Measurements from ENCODE around the gene PRKCZ.
"Not testable (repeated sequence)": the region's sequence is repeated elsewhere in the genome, so short reads cannot be mapped to it uniquely, and the experiment has no call there.

PRKCZ gene

GRCh38 chr1:2137257-2138121 lies 87.3 kb downstream of the PRKCZ start:
- DNase-seq: no peak

- DNase-seq: not testable (repeated sequence)
Observed at GRCh38 chr1:2139156-2139555, 88.9 kb downstream of the PRKCZ start.

- no peak for DNase-seq
Observed at GRCh38 chr1:2141025-2141424, 90.8 kb downstream of the PRKCZ start.

- no peak for DNase-seq
Observed at GRCh38 chr1:2143814-2144500, 93.7 kb downstream of the PRKCZ start.

- no peak for DNase-seq
Observed at GRCh38 chr1:2144501-2145090, 94.4 kb downstream of the PRKCZ start.

GRCh38 chr1:2145946-2146835 lies 96.0 kb downstream of the PRKCZ start:
- DNase-seq: no peak

- DNase-seq: no peak
Observed at GRCh38 chr1:2146836-2147517, 96.8 kb downstream of the PRKCZ start.

- not testable (repeated sequence) for DNase-seq
Observed at GRCh38 chr1:2147869-2148268, 97.7 kb downstream of the PRKCZ start.

GRCh38 chr1:2148691-2149090 lies 98.5 kb downstream of the PRKCZ start:
- no peak for DNase-seq

GRCh38 chr1:2150801-2151200 lies 100.6 kb downstream of the PRKCZ start:
- no peak for DNase-seq

- no peak for DNase-seq
Observed at GRCh38 chr1:2151252-2151651, 101.0 kb downstream of the PRKCZ start.

- DNase-seq: no peak
Observed at GRCh38 chr1:2151911-2152310, 101.7 kb downstream of the PRKCZ start.

- DNase-seq: no peak
Observed at GRCh38 chr1:2152954-2153353, 102.7 kb downstream of the PRKCZ start.

GRCh38 chr1:2154022-2154421 lies 103.8 kb downstream of the PRKCZ start:
- DNase-seq: no peak

GRCh38 chr1:2155147-2155598 lies 105.0 kb downstream of the PRKCZ start:
- DNase-seq: no peak

GRCh38 chr1:2155788-2156187 lies 105.6 kb downstream of the PRKCZ start:
- DNase-seq: no peak

- no peak for DNase-seq
Observed at GRCh38 chr1:2156866-2157265, 106.7 kb downstream of the PRKCZ start.

- DNase-seq: no peak
Observed at GRCh38 chr1:2157856-2158255, 107.6 kb downstream of the PRKCZ start.

- no peak for DNase-seq
Observed at GRCh38 chr1:2158272-2158671, 108.1 kb downstream of the PRKCZ start.

- DNase-seq: no peak
Observed at GRCh38 chr1:2159124-2159523, 108.9 kb downstream of the PRKCZ start.

GRCh38 chr1:2160451-2161300 lies 110.5 kb downstream of the PRKCZ start:
- no peak for DNase-seq
